A549 (cell line): ENCODE results near the gene ST6GAL1. TPM values are rescaled to one million over a fixed set of nuclear protein-coding genes. Genes with fewer than 3 reads are reported as not detected.
A peak's percentile ranks its signal among the peaks of the same experiment; 100 is the strongest.

Source experiments
- ATAC-seq, 2 experiments: fragments of 200-7000 bp in 1 of 2; fragments of >200 bp in 1 of 2; cut with Nextera tagmentation in 1 of 2; cut with Tn5 transposase in 1 of 2; 3 replicates each; pipeline versions ENCODE4 v1.8.0 to v1.9.1; 2018 to 2020; ENCODE audit warnings: mild to moderate bottlenecking in 1 of 2, moderate library complexity in 1 of 2
- CTCF ChIA-PET: fragments of 300-600 bp; sonication (Branson Sonifier 250); formaldehyde crosslinking; extraction: SDS; loops from one replicate; lab custom pipeline; 2021; ENCODE audit warnings: antibody characterized with exemption, inconsistent platforms; lab: Yijun Ruan, JAX
- POLR2A ChIA-PET: fragments of 350-600 bp; formaldehyde crosslinking; extraction: SDS; loops from one replicate; lab custom pipeline; 2021; ENCODE audit warnings: antibody characterized with exemption, inconsistent platforms; lab: Yijun Ruan, JAX
- DNase-seq, 2 experiments: peaks; one replicate each; pipeline versions ENCODE4 v3.0.0 to v3.0.0-alpha.2; 2011 to 2016; ENCODE audit warnings: low read depth in 1 of 2, low spot score in 1 of 2
- FAIRE-seq: peaks from 2 replicates; lab custom pipeline; 2011; peaks lifted over from hg19 to GRCh38; lab: Jason Lieb, UNC
- H3K27ac ChIP-seq, 2 experiments: fragments of >200 bp; sonication (Bioruptor Twin); formaldehyde crosslinking; 3 replicates each; pipeline ENCODE4 v1.5.1; 2016 to 2017
- H3K4me1 ChIP-seq: fragments of >200 bp; sonication (Bioruptor Twin); formaldehyde crosslinking; 3 replicates; pipeline ENCODE4 v1.6.1; 2016
- H3K4me2 ChIP-seq: fragments of >200 bp; sonication (Bioruptor Twin); formaldehyde crosslinking; 3 replicates; pipeline ENCODE4 v1.6.1; 2016
- H3K4me3 ChIP-seq: fragments of >200 bp; sonication (Bioruptor Twin); formaldehyde crosslinking; 3 replicates; pipeline ENCODE4 v1.5.1; 2016
- H3K9me3 ChIP-seq: fragments of >200 bp; sonication (Bioruptor Twin); formaldehyde crosslinking; 3 replicates; pipeline ENCODE4 v1.6.1; 2016
- BCL3 ChIP-seq: fragments of >200 bp; sonication (Bioruptor Twin); formaldehyde crosslinking; IDR thresholded peaks from 3 replicates; pipeline ENCODE4 v1.6.1; 2016
- CBX2 ChIP-seq: fragments of 200-600 bp; sonication (generic); IDR thresholded peaks from 2 replicates; pipeline ENCODE4 v1.6.1; 2016; ENCODE audit warnings: low read depth, mild to moderate bottlenecking, borderline replicate concordance
- CEBPB ChIP-seq, 2 experiments: fragments of >200 bp in 1 of 2; sonication (Bioruptor Twin) in 1 of 2; formaldehyde crosslinking in 1 of 2; IDR thresholded peaks; 2 replicates each; pipeline ENCODE4 v1.6.1; 2012 to 2016
- CHD2 ChIP-seq: fragments of 150-350 bp; IDR thresholded peaks from 2 replicates; pipeline ENCODE4 v1.6.1; 2014; ENCODE audit warnings: low read length; ENCODE audit not compliant: partially characterized antibody
- CHD4 ChIP-seq: fragments of 200-600 bp; sonication (generic); IDR thresholded peaks from 2 replicates; pipeline ENCODE4 v1.6.1; 2016; ENCODE audit warnings: antibody characterized with exemption, mild to moderate bottlenecking, borderline replicate concordance
- E2F6 ChIP-seq: IDR thresholded peaks from 2 replicates; pipeline ENCODE4 v1.6.1; 2012; ENCODE audit warnings: low read depth, borderline replicate concordance
- EHF ChIP-seq: fragments of 250-450 bp; sonication (Bioruptor Pico); IDR thresholded peaks from 2 replicates; pipeline ENCODE4 v1.5.0; 2020; ENCODE audit warnings: mild to moderate bottlenecking
- GATA3 ChIP-seq: IDR thresholded peaks from 2 replicates; pipeline ENCODE4 v1.6.1; 2012; ENCODE audit warnings: borderline replicate concordance
- JUN ChIP-seq, 2 experiments: fragments of >200 bp; sonication (Bioruptor Twin); formaldehyde crosslinking; IDR thresholded peaks; 2 replicates in 1 of 2; 3 replicates in 1 of 2; pipeline ENCODE4 v1.6.1; 2016 to 2017
- KDM5A ChIP-seq: fragments of 200-600 bp; sonication (generic); IDR thresholded peaks from 2 replicates; pipeline ENCODE4 v1.6.1; 2016; ENCODE audit warnings: antibody characterized with exemption, mild to moderate bottlenecking
- MAFK ChIP-seq: fragments of 450-650 bp; IDR thresholded peaks from 2 replicates; pipeline ENCODE4 v1.6.1; 2014; ENCODE audit not compliant: partially characterized antibody
- MAZ ChIP-seq: fragments of 150-350 bp; IDR thresholded peaks from 2 replicates; pipeline ENCODE4 v1.6.1; 2014; ENCODE audit warnings: antibody characterized with exemption, low read depth, low read length, borderline replicate concordance
- NFE2L2 ChIP-seq: fragments of 150-350 bp; conservative IDR thresholded peaks from 2 replicates; pipeline ENCODE4 v1.6.1; 2014; ENCODE audit warnings: low read length
- NR3C1 ChIP-seq: fragments of >200 bp; sonication (Bioruptor Twin); formaldehyde crosslinking; IDR thresholded peaks from 3 replicates; pipeline ENCODE4 v1.6.1; 2017
- PBX3 ChIP-seq: IDR thresholded peaks from 2 replicates; pipeline ENCODE4 v1.6.1; 2012
- POLR2A ChIP-seq: IDR thresholded peaks from 2 replicates; pipeline ENCODE4 v1.6.1; 2012; ENCODE audit warnings: mild to moderate bottlenecking, low read length
- RAD21 ChIP-seq, 2 experiments: fragments of >200 bp in 1 of 2; sonication (Bioruptor Twin) in 1 of 2; formaldehyde crosslinking in 1 of 2; IDR thresholded peaks in 1 of 2; conservative IDR thresholded peaks in 1 of 2; 2 replicates in 1 of 2; 3 replicates in 1 of 2; pipeline ENCODE4 v1.6.1; 2012 to 2018; ENCODE audit warnings: inconsistent platforms in 1 of 2
- RARB ChIP-seq: fragments of 250-450 bp; sonication (Bioruptor Pico); IDR thresholded peaks from 2 replicates; pipeline ENCODE4 v1.8.0; 2021; ENCODE audit warnings: mild to moderate bottlenecking, moderate library complexity
- USF2 ChIP-seq: fragments of 450-650 bp; IDR thresholded peaks from 2 replicates; pipeline ENCODE4 v1.6.1; 2014; ENCODE audit warnings: antibody characterized with exemption
- ZFP36 ChIP-seq: fragments of 450-650 bp; IDR thresholded peaks from 2 replicates; pipeline ENCODE4 v1.6.1; 2014; ENCODE audit warnings: borderline replicate concordance; ENCODE audit not compliant: partially characterized antibody
- WGBS: methylation state at CpG from one replicate; pipeline ENCODE4 v1.1.6; 2017; ENCODE audit errors: missing lambda C conversion rate; 5-methylcytosine and 5-hydroxymethylcytosine counted together
- polyA plus RNA-seq, 4 experiments: library from polyadenylated mRNA; depleted of rRNA in 3 of 4; stranded (reverse); fragments of >200 nt; fragmentation: RNase III in 1 of 4; extraction: RNeasy Plus Mini Kit Qiagen cat#74134 plus additional on column Dnase treatment in 1 of 4; gene quantifications; 2 replicates in 3 of 4; 3 replicates in 1 of 4; pipeline ENCODE4 v1.2.3, GENCODE V29; 2011 to 2017
- TF ChIP-seq, protein P1 (sequence below): fragments of 200-600 bp; sonication (generic); IDR thresholded peaks from 2 replicates; pipeline ENCODE4 v1.6.1; 2016; ENCODE audit warnings: antibody characterized with exemption, mild to moderate bottlenecking, moderate library complexity

The ST6GAL1 gene
- polyA plus RNA-seq, 2 of the 4 experiments (the other 2 are of a cell fraction), result 3.9 to 6.5 TPM

- no peak for FAIRE-seq
- H3K4me3 ChIP-seq, result no peak overlapping the region
- POLR2A ChIA-PET, result no interaction called here
- TF ChIP-seq USF2 (no peak), NFE2L2 (0 out of 2 replicates have a peak, but pooled peaks have one; percentile 38), MAFK (peak; percentile 49)
- TF ChIP-seq, all 56 proteins: peak for 2
- CTCF ChIA-PET, result interaction anchor here (1.4 kb wide), 1 partner anchor 192 kb away, joined by 4 read pairs; no protein-coding TSS in a partner anchor
- Histone ChIP-seq H3K4me1 (peaks cover 18% of the 10 kb centered on the region), H3K9me3 (no peaks in the 10 kb centered on the region), H3K27ac (peak overlapping the region; percentile 61 to 65), H3K4me2 (peak overlapping the region; percentile 53)
- DNase-seq (peak in 1 of 2 experiments; percentile 38), ATAC-seq (peak in 1 of 2 experiments; percentile 66; a peak in 4 of 6 replicates)
- 65% methylated on average over 5 of the region's 5 CpGs for WGBS
Measured at GRCh38 chr3:187040516-187041361, 110.4 kb downstream of the ST6GAL1 start.

GRCh38 chr3:187041362-187042307, 111.3 kb downstream of the ST6GAL1 start:
- ChIA-PET POLR2A (no interaction called here), CTCF (interaction anchor here (1.4 kb wide), 1 partner anchor 192 kb away, joined by 4 read pairs; no protein-coding TSS in a partner anchor)
- Histone ChIP-seq H3K27ac (peak overlapping the region; percentile 61 to 65), H3K9me3 (no peaks in the 10 kb centered on the region), H3K4me2 (peak overlapping the region; percentile 53)
- no peak for DNase-seq
- 79% methylated on average over 8 of the region's 8 CpGs for WGBS
- FAIRE-seq, result no peak
- ATAC-seq, result no peak
- TF ChIP-seq CHD4, result no peak
- no peak for TF ChIP-seq ZFP36
- no peak for TF ChIP-seq POLR2A
- no peak for TF ChIP-seq JUN (IDR thresholded peaks at IDR 0.05)
- TF ChIP-seq RAD21 (conservative IDR thresholded peaks at IDR 0.05 in 1 of 2, IDR thresholded peaks at IDR 0.05 in 1 of 2), result no peak
- no peak for TF ChIP-seq BCL3
- no peak for TF ChIP-seq MAFK
- TF ChIP-seq CHD2, result no peak
- no peak for TF ChIP-seq CBX2
- TF ChIP-seq KDM5A, result no peak
- TF ChIP-seq, all 56 proteins: peak for 0
- no peak overlapping the region for H3K4me3 ChIP-seq
- peaks cover 18% of the 10 kb centered on the region for H3K4me1 ChIP-seq

- H3K9me3 ChIP-seq, result no peaks in the 10 kb centered on the region
- peaks cover 18% of the 10 kb centered on the region for H3K4me1 ChIP-seq
- ATAC-seq (no peak), FAIRE-seq (no peak), DNase-seq (no peak)
- no peak overlapping the region for H3K4me3 ChIP-seq
- 86% methylated on average over 5 of the region's 5 CpGs for WGBS
- ChIA-PET POLR2A (no interaction called here), CTCF (no interaction called here)
- H3K4me2 ChIP-seq, result no peak overlapping the region
- no peak overlapping the region for H3K27ac ChIP-seq
- no peak for TF ChIP-seq PBX3
- no peak for TF ChIP-seq CHD2
- no peak for TF ChIP-seq EHF
- TF ChIP-seq KDM5A, result no peak
- no peak for TF ChIP-seq MAZ
- no peak for TF ChIP-seq GATA3
- no peak for TF ChIP-seq CEBPB (IDR thresholded peaks at IDR 0.05)
- TF ChIP-seq E2F6, result no peak
- no peak for TF ChIP-seq RAD21 (conservative IDR thresholded peaks at IDR 0.05 in 1 of 2, IDR thresholded peaks at IDR 0.05 in 1 of 2)
- TF ChIP-seq, protein P1, sequence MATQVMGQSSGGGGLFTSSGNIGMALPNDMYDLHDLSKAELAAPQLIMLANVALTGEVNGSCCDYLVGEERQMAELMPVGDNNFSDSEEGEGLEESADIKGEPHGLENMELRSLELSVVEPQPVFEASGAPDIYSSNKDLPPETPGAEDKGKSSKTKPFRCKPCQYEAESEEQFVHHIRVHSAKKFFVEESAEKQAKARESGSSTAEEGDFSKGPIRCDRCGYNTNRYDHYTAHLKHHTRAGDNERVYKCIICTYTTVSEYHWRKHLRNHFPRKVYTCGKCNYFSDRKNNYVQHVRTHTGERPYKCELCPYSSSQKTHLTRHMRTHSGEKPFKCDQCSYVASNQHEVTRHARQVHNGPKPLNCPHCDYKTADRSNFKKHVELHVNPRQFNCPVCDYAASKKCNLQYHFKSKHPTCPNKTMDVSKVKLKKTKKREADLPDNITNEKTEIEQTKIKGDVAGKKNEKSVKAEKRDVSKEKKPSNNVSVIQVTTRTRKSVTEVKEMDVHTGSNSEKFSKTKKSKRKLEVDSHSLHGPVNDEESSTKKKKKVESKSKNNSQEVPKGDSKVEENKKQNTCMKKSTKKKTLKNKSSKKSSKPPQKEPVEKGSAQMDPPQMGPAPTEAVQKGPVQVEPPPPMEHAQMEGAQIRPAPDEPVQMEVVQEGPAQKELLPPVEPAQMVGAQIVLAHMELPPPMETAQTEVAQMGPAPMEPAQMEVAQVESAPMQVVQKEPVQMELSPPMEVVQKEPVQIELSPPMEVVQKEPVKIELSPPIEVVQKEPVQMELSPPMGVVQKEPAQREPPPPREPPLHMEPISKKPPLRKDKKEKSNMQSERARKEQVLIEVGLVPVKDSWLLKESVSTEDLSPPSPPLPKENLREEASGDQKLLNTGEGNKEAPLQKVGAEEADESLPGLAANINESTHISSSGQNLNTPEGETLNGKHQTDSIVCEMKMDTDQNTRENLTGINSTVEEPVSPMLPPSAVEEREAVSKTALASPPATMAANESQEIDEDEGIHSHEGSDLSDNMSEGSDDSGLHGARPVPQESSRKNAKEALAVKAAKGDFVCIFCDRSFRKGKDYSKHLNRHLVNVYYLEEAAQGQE, result no peak
- TF ChIP-seq ZFP36, result no peak
- TF ChIP-seq RARB (CRISPR knock-in tag), result no peak
- TF ChIP-seq NR3C1, result no peak
- TF ChIP-seq MAFK, result no peak
Measured at GRCh38 chr3:187042346-187042745, 112.0 kb downstream of the ST6GAL1 start.
